SK-N-SH treated with all-trans-retinoic acid at 6 μM for 48 hours (cell line): ENCODE data around the gene MAST3.

ENCODE experiments used
- ARNTL ChIP-seq: fragments of 450-650 bp; formaldehyde crosslinking; IDR thresholded peaks from 2 replicates; pipeline ENCODE4 v1.5.0; 2020; ENCODE audit warnings: low read depth, mild to moderate bottlenecking, moderate library complexity, borderline replicate concordance
- BACH2 ChIP-seq: fragments of 250-450 bp; sonication (Bioruptor Pico); IDR thresholded peaks from 2 replicates; pipeline ENCODE4 v1.9.0; 2021; ENCODE audit warnings: mild to moderate bottlenecking, borderline replicate concordance
- CSDC2 ChIP-seq: fragments of 250-450 bp; sonication (Bioruptor Pico); IDR thresholded peaks from 2 replicates; pipeline ENCODE4 v1.5.0; 2020; ENCODE audit warnings: mild to moderate bottlenecking, moderate library complexity
- GLIS3 ChIP-seq: fragments of 250-450 bp; sonication (Bioruptor Pico); IDR thresholded peaks from 2 replicates; pipeline ENCODE4 v1.5.0; 2020; ENCODE audit warnings: mild to moderate bottlenecking, moderate library complexity
- OSR1 ChIP-seq: fragments of 250-450 bp; sonication (Bioruptor Pico); IDR thresholded peaks from 2 replicates; pipeline ENCODE4 v1.8.0; 2022; ENCODE audit warnings: moderate library complexity, mild to moderate bottlenecking, inconsistent platforms
- PPARA ChIP-seq: fragments of 250-450 bp; sonication (Bioruptor Pico); IDR thresholded peaks from 2 replicates; pipeline ENCODE4 v1.5.0; 2020; ENCODE audit warnings: mild to moderate bottlenecking, borderline replicate concordance
- RARB ChIP-seq: fragments of 250-450 bp; sonication (Bioruptor Pico); IDR thresholded peaks from 2 replicates; pipeline ENCODE4 v1.8.0; 2021; ENCODE audit warnings: mild to moderate bottlenecking, moderate library complexity
- SNAI2 ChIP-seq: fragments of 250-450 bp; sonication (Bioruptor Pico); IDR thresholded peaks from 2 replicates; pipeline ENCODE4 v1.5.0; 2020; ENCODE audit warnings: mild to moderate bottlenecking, moderate library complexity
- ZC3H10 ChIP-seq: fragments of 250-450 bp; sonication (Bioruptor Pico); IDR thresholded peaks from 2 replicates; pipeline ENCODE4 v1.5.1; 2021; ENCODE audit warnings: mild to moderate bottlenecking, moderate library complexity
- ZFP3 ChIP-seq: fragments of 250-450 bp; sonication (Bioruptor Pico); IDR thresholded peaks from 2 replicates; pipeline ENCODE4 v1.5.0; 2020; ENCODE audit warnings: mild to moderate bottlenecking, moderate library complexity
- ZFP30 ChIP-seq: fragments of 450-650 bp; formaldehyde crosslinking; IDR thresholded peaks from 2 replicates; pipeline ENCODE4 v1.5.0; 2022; ENCODE audit warnings: mild to moderate bottlenecking, moderate library complexity
- TF ChIP-seq, protein P1 (sequence below): fragments of 250-450 bp; sonication (Bioruptor Pico); IDR thresholded peaks from 2 replicates; pipeline ENCODE4 v1.5.1; 2020; ENCODE audit warnings: low read depth, mild to moderate bottlenecking, moderate library complexity
- TF ChIP-seq, protein P2 (sequence below): fragments of 250-450 bp; sonication (Bioruptor Pico); IDR thresholded peaks from 2 replicates; pipeline ENCODE4 v1.8.0; 2020; ENCODE audit warnings: mild to moderate bottlenecking, moderate library complexity, borderline replicate concordance
- TF ChIP-seq, protein P3 (sequence below): fragments of 250-450 bp; sonication (Bioruptor Pico); IDR thresholded peaks from 2 replicates; pipeline ENCODE4 v1.8.0; 2021; ENCODE audit warnings: low read depth, mild to moderate bottlenecking, moderate library complexity, borderline replicate concordance

DNA sequence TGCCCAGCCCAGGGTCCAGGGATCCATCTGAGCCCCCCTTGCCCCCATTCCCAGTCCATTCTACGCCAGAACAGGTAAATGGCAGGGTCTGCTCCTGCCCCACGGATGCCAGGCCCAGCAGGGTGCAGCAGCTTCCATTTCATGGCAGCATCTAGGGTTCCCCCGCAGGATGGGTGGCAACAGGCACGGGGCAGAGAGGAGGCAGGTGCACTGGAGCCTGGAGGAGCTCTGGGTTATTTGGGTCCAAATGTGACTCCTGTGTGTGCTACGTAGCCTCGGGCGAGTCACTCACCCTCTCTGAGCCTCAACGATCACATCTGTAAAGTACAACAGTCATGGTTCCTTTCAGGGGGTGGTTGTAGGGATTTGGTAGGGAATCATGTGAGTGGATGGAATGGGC is 38.3 kb upstream of the MAST3 start:
- TF ChIP-seq ZFP3 (no peak), PPARA (CRISPR knock-in tag) (no peak), OSR1 (CRISPR knock-in tag) (no peak), GLIS3 (CRISPR knock-in tag) (no peak), SNAI2 (no peak), BACH2 (CRISPR knock-in tag) (no peak), ZC3H10 (CRISPR knock-in tag) (no peak), RARB (CRISPR knock-in tag) (no peak), ZFP30 (CRISPR knock-in tag) (no peak), CSDC2 (CRISPR knock-in tag) (no peak), ARNTL (no peak)
- TF ChIP-seq, protein P1, sequence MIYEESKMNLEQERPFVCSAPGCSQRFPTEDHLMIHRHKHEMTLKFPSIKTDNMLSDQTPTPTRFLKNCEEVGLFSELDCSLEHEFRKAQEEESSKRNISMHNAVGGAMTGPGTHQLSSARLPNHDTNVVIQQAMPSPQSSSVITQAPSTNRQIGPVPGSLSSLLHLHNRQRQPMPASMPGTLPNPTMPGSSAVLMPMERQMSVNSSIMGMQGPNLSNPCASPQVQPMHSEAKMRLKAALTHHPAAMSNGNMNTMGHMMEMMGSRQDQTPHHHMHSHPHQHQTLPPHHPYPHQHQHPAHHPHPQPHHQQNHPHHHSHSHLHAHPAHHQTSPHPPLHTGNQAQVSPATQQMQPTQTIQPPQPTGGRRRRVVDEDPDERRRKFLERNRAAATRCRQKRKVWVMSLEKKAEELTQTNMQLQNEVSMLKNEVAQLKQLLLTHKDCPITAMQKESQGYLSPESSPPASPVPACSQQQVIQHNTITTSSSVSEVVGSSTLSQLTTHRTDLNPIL, result no peak
- TF ChIP-seq, protein P2, sequence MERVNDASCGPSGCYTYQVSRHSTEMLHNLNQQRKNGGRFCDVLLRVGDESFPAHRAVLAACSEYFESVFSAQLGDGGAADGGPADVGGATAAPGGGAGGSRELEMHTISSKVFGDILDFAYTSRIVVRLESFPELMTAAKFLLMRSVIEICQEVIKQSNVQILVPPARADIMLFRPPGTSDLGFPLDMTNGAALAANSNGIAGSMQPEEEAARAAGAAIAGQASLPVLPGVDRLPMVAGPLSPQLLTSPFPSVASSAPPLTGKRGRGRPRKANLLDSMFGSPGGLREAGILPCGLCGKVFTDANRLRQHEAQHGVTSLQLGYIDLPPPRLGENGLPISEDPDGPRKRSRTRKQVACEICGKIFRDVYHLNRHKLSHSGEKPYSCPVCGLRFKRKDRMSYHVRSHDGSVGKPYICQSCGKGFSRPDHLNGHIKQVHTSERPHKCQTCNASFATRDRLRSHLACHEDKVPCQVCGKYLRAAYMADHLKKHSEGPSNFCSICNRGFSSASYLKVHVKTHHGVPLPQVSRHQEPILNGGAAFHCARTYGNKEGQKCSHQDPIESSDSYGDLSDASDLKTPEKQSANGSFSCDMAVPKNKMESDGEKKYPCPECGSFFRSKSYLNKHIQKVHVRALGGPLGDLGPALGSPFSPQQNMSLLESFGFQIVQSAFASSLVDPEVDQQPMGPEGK (CRISPR knock-in tag), result no peak
- TF ChIP-seq, protein P3, sequence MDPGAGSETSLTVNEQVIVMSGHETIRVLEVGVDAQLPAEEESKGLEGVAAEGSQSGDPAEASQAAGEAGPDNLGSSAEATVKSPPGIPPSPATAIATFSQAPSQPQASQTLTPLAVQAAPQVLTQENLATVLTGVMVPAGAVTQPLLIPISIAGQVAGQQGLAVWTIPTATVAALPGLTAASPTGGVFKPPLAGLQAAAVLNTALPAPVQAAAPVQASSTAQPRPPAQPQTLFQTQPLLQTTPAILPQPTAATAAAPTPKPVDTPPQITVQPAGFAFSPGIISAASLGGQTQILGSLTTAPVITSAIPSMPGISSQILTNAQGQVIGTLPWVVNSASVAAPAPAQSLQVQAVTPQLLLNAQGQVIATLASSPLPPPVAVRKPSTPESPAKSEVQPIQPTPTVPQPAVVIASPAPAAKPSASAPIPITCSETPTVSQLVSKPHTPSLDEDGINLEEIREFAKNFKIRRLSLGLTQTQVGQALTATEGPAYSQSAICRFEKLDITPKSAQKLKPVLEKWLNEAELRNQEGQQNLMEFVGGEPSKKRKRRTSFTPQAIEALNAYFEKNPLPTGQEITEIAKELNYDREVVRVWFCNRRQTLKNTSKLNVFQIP (CRISPR knock-in tag), result no peak
